GM12874 (cell line): Measurements from ENCODE around the gene CHSY3.

Source experiments
- TF ChIP-seq, protein P1 (sequence below): IDR thresholded peaks from 2 replicates; pipeline ENCODE4 v1.5.1; 2011; ENCODE audit warnings: low read depth, mild to moderate bottlenecking, control low read depth, low read length, moderate library complexity; ENCODE audit not compliant: insufficient read depth

CHSY3 gene

DNA sequence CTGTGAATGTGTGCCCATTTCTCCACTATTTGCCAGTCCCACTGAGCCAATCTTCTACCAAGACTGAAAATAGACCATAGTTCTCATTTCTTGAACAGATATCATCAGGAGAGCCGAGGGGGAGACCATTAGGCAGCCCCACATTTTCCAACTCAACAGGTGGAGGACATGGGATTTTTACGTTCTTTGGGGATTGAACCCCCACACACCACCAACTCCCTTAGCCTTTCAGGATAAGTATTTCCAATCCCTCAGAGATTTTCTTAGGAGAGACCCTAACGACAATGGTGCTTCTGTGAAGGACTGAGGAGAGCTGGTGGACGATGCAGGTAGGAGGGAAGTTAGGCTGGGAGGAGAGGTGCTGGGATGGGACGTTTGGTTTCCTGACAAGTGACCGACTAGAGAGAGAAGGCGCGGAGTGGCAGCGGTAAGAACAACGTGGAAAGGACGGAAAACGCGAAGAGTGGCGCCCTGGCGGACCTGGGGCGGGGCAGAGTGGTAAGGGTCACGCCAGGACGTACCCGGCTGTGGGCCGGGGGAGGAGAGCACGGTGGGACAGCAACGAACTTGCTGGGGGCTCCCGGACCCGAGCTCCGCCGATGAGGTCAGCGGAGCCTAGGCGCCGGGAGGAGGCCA, 681 bp upstream of the CHSY3 start:
- TF ChIP-seq, protein P1, sequence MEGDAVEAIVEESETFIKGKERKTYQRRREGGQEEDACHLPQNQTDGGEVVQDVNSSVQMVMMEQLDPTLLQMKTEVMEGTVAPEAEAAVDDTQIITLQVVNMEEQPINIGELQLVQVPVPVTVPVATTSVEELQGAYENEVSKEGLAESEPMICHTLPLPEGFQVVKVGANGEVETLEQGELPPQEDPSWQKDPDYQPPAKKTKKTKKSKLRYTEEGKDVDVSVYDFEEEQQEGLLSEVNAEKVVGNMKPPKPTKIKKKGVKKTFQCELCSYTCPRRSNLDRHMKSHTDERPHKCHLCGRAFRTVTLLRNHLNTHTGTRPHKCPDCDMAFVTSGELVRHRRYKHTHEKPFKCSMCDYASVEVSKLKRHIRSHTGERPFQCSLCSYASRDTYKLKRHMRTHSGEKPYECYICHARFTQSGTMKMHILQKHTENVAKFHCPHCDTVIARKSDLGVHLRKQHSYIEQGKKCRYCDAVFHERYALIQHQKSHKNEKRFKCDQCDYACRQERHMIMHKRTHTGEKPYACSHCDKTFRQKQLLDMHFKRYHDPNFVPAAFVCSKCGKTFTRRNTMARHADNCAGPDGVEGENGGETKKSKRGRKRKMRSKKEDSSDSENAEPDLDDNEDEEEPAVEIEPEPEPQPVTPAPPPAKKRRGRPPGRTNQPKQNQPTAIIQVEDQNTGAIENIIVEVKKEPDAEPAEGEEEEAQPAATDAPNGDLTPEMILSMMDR: no peak

DNA sequence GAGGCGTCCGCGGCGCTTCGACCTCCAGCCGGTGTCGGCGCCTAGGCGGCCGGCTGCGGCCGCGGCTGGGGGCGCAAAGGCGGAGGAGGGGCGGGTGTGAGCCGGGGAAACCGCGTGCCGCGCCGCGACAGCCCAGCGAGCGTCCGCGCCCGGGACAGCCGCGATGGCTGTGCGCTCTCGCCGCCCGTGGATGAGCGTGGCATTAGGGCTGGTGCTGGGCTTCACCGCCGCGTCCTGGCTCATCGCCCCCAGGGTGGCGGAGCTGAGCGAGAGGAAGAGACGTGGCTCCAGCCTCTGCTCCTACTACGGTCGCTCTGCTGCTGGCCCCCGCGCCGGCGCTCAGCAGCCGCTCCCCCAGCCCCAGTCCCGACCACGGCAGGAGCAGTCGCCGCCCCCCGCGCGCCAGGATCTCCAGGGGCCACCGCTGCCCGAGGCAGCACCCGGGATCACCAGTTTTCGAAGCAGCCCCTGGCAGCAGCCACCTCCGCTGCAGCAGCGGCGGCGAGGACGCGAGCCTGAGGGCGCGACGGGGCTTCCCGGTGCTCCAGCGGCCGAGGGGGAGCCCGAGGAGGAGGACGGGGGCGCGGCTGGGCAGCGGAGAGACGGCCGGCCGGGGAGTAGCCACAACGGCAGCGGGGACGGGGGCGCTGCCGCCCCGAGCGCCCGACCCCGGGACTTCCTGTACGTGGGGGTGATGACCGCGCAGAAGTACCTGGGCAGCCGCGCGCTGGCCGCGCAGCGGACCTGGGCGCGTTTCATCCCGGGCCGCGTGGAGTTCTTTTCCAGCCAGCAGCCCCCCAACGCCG, 605 bp downstream of the CHSY3 start:
- TF ChIP-seq, protein P1: no peak

DNA sequence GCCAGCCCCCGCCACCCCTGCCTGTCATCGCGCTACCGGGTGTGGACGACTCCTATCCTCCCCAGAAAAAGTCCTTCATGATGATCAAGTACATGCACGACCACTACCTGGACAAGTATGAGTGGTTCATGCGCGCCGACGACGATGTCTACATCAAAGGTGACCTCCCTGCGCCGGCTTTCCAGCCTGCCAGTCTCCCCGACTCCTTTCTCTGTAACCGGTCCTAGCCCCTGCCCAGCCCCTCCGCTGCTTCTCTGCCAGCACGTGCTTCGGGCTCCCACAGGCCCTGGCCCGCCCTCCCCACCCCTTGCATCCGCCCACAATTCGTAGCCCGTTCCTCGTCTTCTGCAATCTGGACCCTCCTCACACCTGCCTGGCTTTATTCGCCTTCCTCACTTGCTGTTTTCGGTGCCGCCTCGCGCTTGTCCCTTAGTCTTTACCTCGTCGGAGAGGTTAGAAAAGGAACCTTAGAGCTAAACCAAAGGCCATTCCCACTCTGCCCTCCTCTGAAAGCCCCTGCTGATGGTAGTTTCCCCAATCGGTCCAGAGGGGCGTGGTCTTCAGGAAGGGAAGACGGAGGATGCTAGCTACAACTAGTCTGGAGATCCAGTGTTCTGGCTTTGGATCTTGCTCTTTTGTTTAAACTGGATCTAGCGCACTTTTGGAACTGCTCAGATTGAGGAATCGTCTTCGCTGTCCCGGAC, 1.4 kb downstream of the CHSY3 start:
- TF ChIP-seq, protein P1: no peak

DNA sequence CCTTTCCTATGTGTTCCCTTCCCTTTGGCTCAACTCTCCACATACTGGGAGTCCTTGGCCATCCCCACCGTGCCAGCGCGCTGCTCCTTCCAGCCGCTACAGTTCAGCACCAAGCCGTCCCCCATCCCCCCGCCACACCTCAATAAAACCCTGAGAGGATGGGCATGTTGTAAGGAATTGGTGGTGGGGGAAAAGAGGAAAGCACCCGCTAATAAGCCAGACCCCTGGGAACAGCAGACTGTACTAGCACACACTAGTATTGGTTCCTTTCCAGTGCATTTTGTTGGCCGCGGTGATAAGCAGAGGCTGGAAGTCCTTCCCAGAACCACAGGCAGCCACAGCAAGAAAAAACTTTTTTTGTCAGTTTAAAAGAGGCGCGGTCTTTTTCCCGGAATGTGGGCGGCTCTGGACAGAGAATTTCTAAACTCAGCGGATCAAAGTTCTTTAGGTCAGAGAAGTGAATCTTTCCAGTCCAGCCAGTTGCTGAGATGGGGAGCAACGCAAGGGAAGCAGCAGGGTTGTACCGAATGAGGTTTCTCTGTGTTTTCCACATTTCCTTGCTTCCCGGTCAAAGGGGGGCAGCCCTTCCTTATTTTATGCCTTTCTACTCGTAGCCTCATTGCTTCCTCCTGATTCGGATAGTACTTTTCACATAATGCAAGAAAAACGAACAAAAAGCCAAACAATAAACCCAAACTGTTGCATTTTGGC, 2.1 kb downstream of the CHSY3 start:
- TF ChIP-seq, protein P1: no peak

DNA sequence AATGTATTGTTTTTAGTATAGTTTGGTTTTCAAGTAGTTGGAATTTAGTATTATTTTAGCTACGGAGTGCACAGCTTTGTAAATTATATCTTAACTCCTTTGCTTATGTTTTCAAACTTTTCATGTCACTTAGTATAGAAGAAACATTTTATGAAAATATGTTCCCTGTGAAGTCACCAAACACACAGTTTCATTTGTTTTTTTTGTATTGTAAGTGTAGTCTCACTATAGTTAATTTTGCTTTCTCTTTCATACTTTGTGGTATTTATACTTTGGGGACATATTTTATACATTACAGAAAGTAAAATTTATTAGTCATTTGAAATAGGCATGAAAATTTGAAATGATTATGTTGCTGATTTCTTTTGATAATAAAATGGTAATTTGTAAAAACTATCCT, 5.0 kb downstream of the CHSY3 start:
- TF ChIP-seq, protein P1: no peak

DNA sequence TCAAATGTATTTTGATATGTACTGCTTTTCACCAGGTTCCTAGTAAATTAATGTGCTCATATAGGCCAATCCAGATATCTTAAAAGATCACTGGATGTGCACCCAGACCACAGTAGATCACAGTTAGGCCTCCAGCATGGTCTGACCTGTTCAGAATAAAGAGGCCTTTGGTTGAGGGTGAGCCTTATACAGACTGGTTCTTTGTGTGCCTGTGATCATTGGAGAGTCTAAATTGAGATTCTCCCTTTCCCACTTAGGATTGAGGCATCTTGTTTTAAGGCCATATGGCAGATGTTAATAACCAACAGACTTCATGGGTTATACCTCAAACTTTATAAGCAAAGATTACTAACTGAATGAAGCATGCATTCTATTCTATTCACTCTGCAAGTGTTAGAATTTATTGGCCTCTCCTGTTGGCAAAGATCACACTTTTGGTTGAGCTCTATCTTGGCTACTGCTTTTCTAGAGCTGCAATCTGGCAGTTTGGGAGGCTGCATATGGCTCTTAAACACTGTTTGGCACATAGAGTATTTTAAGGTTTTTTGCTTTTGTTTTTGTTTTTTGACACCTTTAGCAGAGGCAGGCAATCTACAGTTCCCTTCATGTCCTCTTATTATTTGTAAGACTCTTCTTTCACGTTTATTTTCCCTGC, 8.5 kb downstream of the CHSY3 start:
- TF ChIP-seq, protein P1: no peak
